Peyer's patch (tissue), 4 donors: ENCODE results near the gene AGAP1.

Experiments used
- CTCF ChIP-seq, 6 experiments: fragments of 450-650 bp in 4 of 6; fragments of 200-600 bp in 2 of 6; sonication (generic) in 1 of 6; IDR thresholded peaks; one replicate each; pipeline ENCODE4 v1.5.1; 2017 to 2019; ENCODE audit warnings: antibody characterized with exemption in 6 of 6, mild to moderate bottlenecking in 3 of 6, moderate library complexity in 1 of 6
- POLR2A ChIP-seq, 2 donors: fragments of 450-650 bp; IDR thresholded peaks; one replicate each; pipeline ENCODE4 v1.5.1; 2017; ENCODE audit warnings: antibody characterized with exemption in 2 of 2, mild to moderate bottlenecking in 2 of 2, moderate library complexity in 2 of 2

- TF ChIP-seq POLR2A (IDR thresholded peaks at IDR 0.05): no peak
- TF ChIP-seq CTCF (IDR thresholded peaks at IDR 0.05): no peak
Measured at GRCh38 chr2:235979753-235980435, 486.1 kb downstream of the AGAP1 start.
